ENCODE measurements around the gene TSPAN16.

Gene TSPAN16

GRCh38 chr19:11359421-11359820, 63.5 kb downstream of the TSPAN16 start:
- Mint-ChIP-seq H3K9me3 (no peaks in the 10 kb centered on the region), H3K4me1 (peaks cover 33% of the 10 kb centered on the region), H3K27ac (no peak overlapping the region), H3K36me3 (ENCODE audit: low read depth) (no peaks in the 10 kb centered on the region), H3K27me3 (ENCODE audit: low read depth, poor library complexity) (peaks cover 57% of the 10 kb centered on the region), H3K4me3 (no peak overlapping the region)
- TF ChIP-seq, protein P1, sequence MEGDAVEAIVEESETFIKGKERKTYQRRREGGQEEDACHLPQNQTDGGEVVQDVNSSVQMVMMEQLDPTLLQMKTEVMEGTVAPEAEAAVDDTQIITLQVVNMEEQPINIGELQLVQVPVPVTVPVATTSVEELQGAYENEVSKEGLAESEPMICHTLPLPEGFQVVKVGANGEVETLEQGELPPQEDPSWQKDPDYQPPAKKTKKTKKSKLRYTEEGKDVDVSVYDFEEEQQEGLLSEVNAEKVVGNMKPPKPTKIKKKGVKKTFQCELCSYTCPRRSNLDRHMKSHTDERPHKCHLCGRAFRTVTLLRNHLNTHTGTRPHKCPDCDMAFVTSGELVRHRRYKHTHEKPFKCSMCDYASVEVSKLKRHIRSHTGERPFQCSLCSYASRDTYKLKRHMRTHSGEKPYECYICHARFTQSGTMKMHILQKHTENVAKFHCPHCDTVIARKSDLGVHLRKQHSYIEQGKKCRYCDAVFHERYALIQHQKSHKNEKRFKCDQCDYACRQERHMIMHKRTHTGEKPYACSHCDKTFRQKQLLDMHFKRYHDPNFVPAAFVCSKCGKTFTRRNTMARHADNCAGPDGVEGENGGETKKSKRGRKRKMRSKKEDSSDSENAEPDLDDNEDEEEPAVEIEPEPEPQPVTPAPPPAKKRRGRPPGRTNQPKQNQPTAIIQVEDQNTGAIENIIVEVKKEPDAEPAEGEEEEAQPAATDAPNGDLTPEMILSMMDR (IDR thresholded peaks at IDR 0.05) = no peak
- no peak for DNase-seq

DNA sequence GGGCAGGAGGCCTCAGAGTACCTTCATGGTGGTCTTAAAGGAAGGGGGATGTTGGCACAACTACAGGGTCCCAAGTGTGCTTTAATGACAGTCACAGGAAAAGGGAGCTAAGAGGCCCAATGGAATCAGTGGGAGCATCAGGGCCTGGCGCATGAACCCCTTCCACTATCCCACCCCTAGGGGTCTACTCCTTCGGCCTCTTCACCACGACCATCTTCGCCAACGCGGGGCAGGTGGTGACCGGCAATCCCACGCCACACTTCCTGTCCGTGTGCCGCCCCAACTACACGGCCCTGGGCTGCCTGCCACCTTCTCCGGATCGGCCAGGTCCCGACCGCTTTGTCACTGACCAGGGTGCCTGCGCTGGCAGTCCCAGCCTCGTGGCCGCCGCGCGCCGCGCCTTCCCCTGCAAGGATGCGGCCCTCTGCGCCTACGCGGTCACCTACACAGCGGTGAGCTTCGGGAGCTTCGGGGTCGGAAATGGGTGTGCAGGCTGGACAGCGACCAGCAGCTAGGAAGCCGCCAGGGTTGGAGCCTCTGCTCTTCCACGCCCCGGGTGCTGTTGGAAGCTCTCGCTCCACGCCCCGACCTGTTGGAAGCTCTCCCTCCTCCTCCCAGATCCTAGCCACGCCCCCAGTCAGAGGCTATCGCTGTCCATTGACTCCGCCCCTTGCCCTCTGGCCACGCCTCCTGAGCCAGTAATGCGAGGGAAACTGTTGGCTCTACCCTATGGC, 65.2 kb downstream of the TSPAN16 start:
- H3K36me3 Mint-ChIP-seq (ENCODE audit: low read depth) = no peaks in the 10 kb centered on the region
- H3K27me3 Mint-ChIP-seq (ENCODE audit: low read depth, poor library complexity) = peaks cover 51% of the 10 kb centered on the region
- H3K27ac Mint-ChIP-seq = no peak overlapping the region
- DNase-seq = peak; percentile 99
- H3K9me3 Mint-ChIP-seq = no peaks in the 10 kb centered on the region
- peak overlapping the region; percentile 66 for H3K4me3 Mint-ChIP-seq
- TF ChIP-seq, protein P1 (IDR thresholded peaks at IDR 0.05) = no peak
- H3K4me1 Mint-ChIP-seq = peaks cover 19% of the 10 kb centered on the region

GRCh38 chr19:11361771-11362731, 66.1 kb downstream of the TSPAN16 start:
- H3K4me1 Mint-ChIP-seq = peaks cover 16% of the 10 kb centered on the region
- H3K4me3 Mint-ChIP-seq = peak overlapping the region; percentile 66
- no peaks in the 10 kb centered on the region for H3K9me3 Mint-ChIP-seq
- H3K27me3 Mint-ChIP-seq (ENCODE audit: low read depth, poor library complexity) = peaks cover 48% of the 10 kb centered on the region
- no peak overlapping the region for H3K27ac Mint-ChIP-seq
- no peak for DNase-seq
- no peaks in the 10 kb centered on the region for H3K36me3 Mint-ChIP-seq (ENCODE audit: low read depth)
- TF ChIP-seq, protein P1 (IDR thresholded peaks at IDR 0.05) = no peak

GRCh38 chr19:11363881-11364280, 67.9 kb downstream of the TSPAN16 start:
- Mint-ChIP-seq H3K4me1 (peaks cover 16% of the 10 kb centered on the region), H3K27ac (no peak overlapping the region)

DNA sequence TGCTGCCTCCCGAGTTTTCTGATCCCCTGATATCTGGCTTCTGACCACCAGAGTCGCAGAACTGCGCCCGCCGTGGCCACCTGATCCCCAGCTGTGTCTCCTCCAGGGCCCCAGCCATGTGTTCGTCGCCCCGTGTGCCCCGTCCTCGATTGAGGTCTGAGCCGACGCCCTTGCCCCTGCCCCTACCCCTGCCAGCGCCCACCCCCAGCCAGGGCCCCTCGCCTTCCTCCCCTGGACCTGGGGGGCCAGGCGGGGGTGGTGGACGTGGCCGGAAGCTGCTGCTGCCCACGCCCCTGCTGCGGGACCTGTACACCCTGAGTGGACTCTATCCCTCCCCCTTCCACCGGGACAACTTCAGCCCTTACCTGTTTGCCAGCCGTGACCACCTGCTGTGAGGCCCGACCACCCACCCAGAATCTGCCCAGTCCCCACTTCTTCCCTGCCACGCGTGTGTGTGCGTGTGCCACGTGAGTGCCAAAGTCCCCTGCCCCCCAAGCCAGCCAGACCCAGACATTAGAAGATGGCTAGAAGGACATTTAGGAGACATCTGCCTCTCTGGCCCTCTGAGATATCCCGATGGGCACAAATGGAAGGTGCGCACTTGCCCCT, 68.4 kb downstream of the TSPAN16 start:
- peaks cover 16% of the 10 kb centered on the region for H3K4me1 Mint-ChIP-seq
- DNase-seq = no peak
- H3K36me3 Mint-ChIP-seq (ENCODE audit: low read depth) = no peaks in the 10 kb centered on the region
- no peak overlapping the region for H3K27ac Mint-ChIP-seq
- H3K9me3 Mint-ChIP-seq = no peaks in the 10 kb centered on the region
- H3K4me3 Mint-ChIP-seq = no peak overlapping the region
- peaks cover 25% of the 10 kb centered on the region for H3K27me3 Mint-ChIP-seq (ENCODE audit: low read depth, poor library complexity)
- TF ChIP-seq, protein P1 (IDR thresholded peaks at IDR 0.05) = no peak

More at GRCh38 chr19:11363881-11364280, 67.9 kb downstream of the TSPAN16 start:
- Mint-ChIP-seq H3K27me3 (ENCODE audit: low read depth, poor library complexity) (peaks cover 30% of the 10 kb centered on the region), H3K36me3 (ENCODE audit: low read depth) (no peaks in the 10 kb centered on the region), H3K9me3 (no peaks in the 10 kb centered on the region), H3K4me3 (no peak overlapping the region)
- TF ChIP-seq, protein P1 (IDR thresholded peaks at IDR 0.05) = no peak
- no peak for DNase-seq

Data from nephron progenitor cell (in vitro differentiated cells).